Dermis microvascular lymphatic vessel endothelial cell (primary cell): ENCODE results near the gene C1GALT1C1L. TPM values are rescaled to one million over a fixed set of nuclear protein-coding genes. Genes with fewer than 3 reads are reported as not detected.
"Not testable (repeated sequence)": the region's sequence is repeated elsewhere in the genome, so short reads cannot be mapped to it uniquely, and the experiment has no call there.

Source experiments
- DNase-seq, 2 donors: peaks; one replicate each; pipeline versions ENCODE4 v3.0.0 to v3.0.0-alpha.2; 2010; ENCODE audit warnings: low read depth in 2 of 2
- total RNA-seq: library from RNA; depleted of rRNA; stranded (reverse); fragments of >200 nt; gene quantifications from 2 replicates; pipeline ENCODE4 v1.2.1, GENCODE V29; 2014

The C1GALT1C1L gene
- 0.13 TPM in 1 of 2 replicates, not detected in the other for total RNA-seq

GRCh38 chr2:43676322-43677050 lies at the start of gene C1GALT1C1L:
TSS of gene C1GALT1C1L (minus strand) at chr2:43676429. CDS start at chr2:43676322, 107 bp downstream.
- DNase-seq, result peak in 1 of 2 donors; percentile 21

GRCh38 chr2:43725711-43726246 lies 49.5 kb upstream of the C1GALT1C1L start:
- DNase-seq, result no peak

- DNase-seq, result no peak
Observed at GRCh38 chr2:43724728-43725526, 48.7 kb upstream of the C1GALT1C1L start.

- no peak for DNase-seq
Observed at GRCh38 chr2:43718530-43719124, 42.4 kb upstream of the C1GALT1C1L start.

GRCh38 chr2:43717322-43717721 lies 41.1 kb upstream of the C1GALT1C1L start:
- no peak for DNase-seq

- no peak for DNase-seq
Observed at GRCh38 chr2:43715300-43716098, 39.3 kb upstream of the C1GALT1C1L start.

- DNase-seq, result peak in 1 of 2 donors; percentile 44
Observed at GRCh38 chr2:43714164-43714563, 37.9 kb upstream of the C1GALT1C1L start.

- no peak for DNase-seq
Observed at GRCh38 chr2:43710866-43711265, 34.6 kb upstream of the C1GALT1C1L start.

GRCh38 chr2:43708891-43709290 lies 32.7 kb upstream of the C1GALT1C1L start:
- DNase-seq, result no peak

GRCh38 chr2:43708178-43708577 lies 31.9 kb upstream of the C1GALT1C1L start:
- DNase-seq, result no peak

- DNase-seq, result peak in 1 of 2 donors; percentile 58
Observed at GRCh38 chr2:43707255-43708015, 31.2 kb upstream of the C1GALT1C1L start.

- no peak for DNase-seq
Observed at GRCh38 chr2:43701111-43701510, 24.9 kb upstream of the C1GALT1C1L start.

- DNase-seq, result no peak
Observed at GRCh38 chr2:43699761-43700160, 23.5 kb upstream of the C1GALT1C1L start.

- not testable (repeated sequence) for DNase-seq
Observed at GRCh38 chr2:43698140-43698539, 21.9 kb upstream of the C1GALT1C1L start.

- DNase-seq, result no peak
Observed at GRCh38 chr2:43692428-43692994, 16.3 kb upstream of the C1GALT1C1L start.

- DNase-seq, result no peak
Observed at GRCh38 chr2:43689999-43690398, 13.8 kb upstream of the C1GALT1C1L start.

GRCh38 chr2:43685357-43685756 lies 9.1 kb upstream of the C1GALT1C1L start:
- no peak for DNase-seq

GRCh38 chr2:43677783-43678182 lies 1.6 kb upstream of the C1GALT1C1L start:
- DNase-seq, result not testable (repeated sequence)

- DNase-seq, result no peak
Observed at GRCh38 chr2:43675646-43676321, 445 bp downstream of the C1GALT1C1L start.
